SK-N-SH treated with all-trans-retinoic acid at 6 μM for 48 hours (cell line): ENCODE results near the gene ZFP90.

Experiments used
- ARNTL ChIP-seq: fragments of 450-650 bp; formaldehyde crosslinking; IDR thresholded peaks from 2 replicates; pipeline ENCODE4 v1.5.0; 2020; ENCODE audit warnings: low read depth, mild to moderate bottlenecking, moderate library complexity, borderline replicate concordance
- ISL1 ChIP-seq: fragments of 250-450 bp; sonication (Bioruptor Pico); IDR thresholded peaks from 2 replicates; pipeline ENCODE4 v2.1.2; 2022; ENCODE audit warnings: mild to moderate bottlenecking, moderate library complexity

- no peak for TF ChIP-seq ISL1 (CRISPR knock-in tag)
- TF ChIP-seq ARNTL (CRISPR knock-in tag): no peak
These were observed 24.7 kb downstream of the ZFP90 start for GRCh38 chr16:68563631-68564381.
